HepG2 (cell line): Measurements from ENCODE around the gene MEIOB. TPM values are rescaled to one million over a fixed set of nuclear protein-coding genes. Genes with fewer than 3 reads are reported as not detected.

Experiments
- ATAC-seq: fragments of 200-7000 bp; cut with Tn5 transposase; 3 replicates; pipeline ENCODE4 v1.9.1; 2020; ENCODE audit warnings: mild to moderate bottlenecking, moderate library complexity
- BruUV-seq: library from RNA; stranded (reverse); fragments of 400-500 nt; replicated peaks from 2 replicates; lab custom pipeline; 2021; lab: Mats Ljungman, UMichigan
- CTCF ChIA-PET: fragments of 300-600 bp; formaldehyde crosslinking; extraction: SDS; loops from one replicate; lab custom pipeline; 2021; ENCODE audit warnings: low total read pairs, inconsistent platforms, low intra/inter-chr PET ratio; lab: Yijun Ruan, JAX
- POLR2A ChIA-PET: fragments of 350-600 bp; sonication (Branson Sonifier 250); formaldehyde crosslinking; loops from one replicate; lab custom pipeline; 2020; ENCODE audit warnings: antibody characterized with exemption, inconsistent platforms; lab: Yijun Ruan, JAX
- DNase-seq: peaks from one replicate; pipeline ENCODE4 v3.0.0-alpha.2; 2015; ENCODE audit warnings: low spot score
- FAIRE-seq: peaks from 3 replicates; lab custom pipeline; 2011; peaks lifted over from hg19 to GRCh38; lab: Jason Lieb, UNC
- H2AFZ ChIP-seq: one replicate; pipeline ENCODE4 v1.6.1; 2011; ENCODE audit warnings: low read length, inconsistent platforms
- H3K27ac ChIP-seq: fragments of 300-600 bp; 3 replicates; pipeline ENCODE4 v1.8.0; 2011; ENCODE audit warnings: mixed run types, mild to moderate bottlenecking, mixed read lengths, low read length, inconsistent platforms; ENCODE audit not compliant: insufficient read depth; ENCODE audit errors: extremely low read length
- H3K27me3 ChIP-seq, 2 experiments: fragments of 200-600 bp in 1 of 2; 2 replicates in 1 of 2; 3 replicates in 1 of 2; pipeline versions ENCODE4 v1.6.0 to v1.8.0; 2011; ENCODE audit warnings: low read length in 2 of 2, mild to moderate bottlenecking in 2 of 2, moderate library complexity in 2 of 2, inconsistent platforms in 1 of 2; ENCODE audit not compliant: insufficient read depth in 2 of 2, control insufficient read depth in 1 of 2
- H3K36me3 ChIP-seq, 2 experiments: fragments of 200-600 bp in 1 of 2; replicated peaks in 1 of 2; 2 replicates in 1 of 2; 3 replicates in 1 of 2; pipeline versions ENCODE4 v1.5.1 to v1.8.0; 2011; ENCODE audit warnings: low read length in 2 of 2, inconsistent platforms in 1 of 2; ENCODE audit not compliant: insufficient read depth in 2 of 2, control insufficient read depth in 1 of 2
- H3K4me1 ChIP-seq: 2 replicates; pipeline ENCODE4 v1.5.1; 2012; ENCODE audit warnings: low read length, inconsistent platforms; ENCODE audit not compliant: insufficient read depth
- H3K4me2 ChIP-seq: 2 replicates; pipeline ENCODE4 v1.6.0; 2011; ENCODE audit warnings: low read depth, low read length, inconsistent platforms
- H3K4me3 ChIP-seq, 3 experiments: fragments of 200-600 bp in 1 of 3; sonication (generic), shearing (Covaris generic) in 1 of 3; replicated peaks in 1 of 3; 2 replicates each; pipeline ENCODE4 v1.5.1; 2011 to 2016; ENCODE audit warnings: low read length in 3 of 3, inconsistent platforms in 2 of 3, low read depth in 2 of 3, mild to moderate bottlenecking in 2 of 3, control low read depth in 1 of 3, mixed read lengths in 1 of 3; ENCODE audit not compliant: insufficient read depth in 1 of 3
- H3K79me2 ChIP-seq: one replicate; pipeline ENCODE4 v1.6.1; 2011; ENCODE audit warnings: low read length, inconsistent platforms; ENCODE audit not compliant: insufficient read depth
- H3K9ac ChIP-seq: 2 replicates; pipeline ENCODE4 v1.6.0; 2011; ENCODE audit warnings: mild to moderate bottlenecking, low read depth, low read length, inconsistent platforms; ENCODE audit not compliant: insufficient read depth
- H3K9me3 ChIP-seq: 2 replicates; pipeline ENCODE4 v1.5.1; 2012; ENCODE audit warnings: mild to moderate bottlenecking, low read length
- H4K20me1 ChIP-seq: 2 replicates; pipeline ENCODE4 v1.6.0; 2011; ENCODE audit warnings: inconsistent platforms, mild to moderate bottlenecking, low read length, moderate library complexity; ENCODE audit not compliant: insufficient read depth
- ESRRA ChIP-seq: sonication (generic); formaldehyde crosslinking; IDR thresholded peaks from 2 replicates; pipeline ENCODE4 v1.5.1; 2020; ENCODE audit warnings: mild to moderate bottlenecking, low read depth, missing genetic modification reagents
- IRX3 ChIP-seq: sonication (generic); formaldehyde crosslinking; IDR thresholded peaks from 2 replicates; pipeline ENCODE4 v1.8.1; 2023; ENCODE audit warnings: mild to moderate bottlenecking, low read depth, missing genetic modification reagents, borderline replicate concordance
- MATR3 ChIP-seq: sonication (generic); formaldehyde crosslinking; IDR thresholded peaks from 2 replicates; pipeline ENCODE4 v1.4.0; 2020; ENCODE audit warnings: missing genetic modification reagents
- MAZ ChIP-seq, 2 experiments: sonication (generic) in 1 of 2; formaldehyde crosslinking in 1 of 2; IDR thresholded peaks; 2 replicates each; pipeline versions ENCODE4 v1.5.0 to v1.6.1; 2012 to 2020; ENCODE audit warnings: low read depth in 2 of 2, mild to moderate bottlenecking in 2 of 2, borderline replicate concordance in 1 of 2, improper control_type of control experiment in 1 of 2, low read length in 1 of 2, missing genetic modification reagents in 1 of 2, moderate library complexity in 1 of 2
- MEIS1 ChIP-seq: sonication (generic); formaldehyde crosslinking; IDR thresholded peaks from 2 replicates; pipeline ENCODE4 v1.9.0; 2021; ENCODE audit warnings: mild to moderate bottlenecking, missing genetic modification reagents, moderate library complexity, borderline replicate concordance
- PTBP1 ChIP-seq: fragments of 200-400 bp; formaldehyde crosslinking; IDR thresholded peaks from 2 replicates; pipeline ENCODE4 v1.6.1; 2018; ENCODE audit warnings: low read length, low read depth; ENCODE audit not compliant: poor library complexity, severe bottlenecking
- YY1 ChIP-seq: IDR thresholded peaks from 2 replicates; pipeline ENCODE4 v1.6.1; 2011; ENCODE audit warnings: low read length, low read depth, moderate library complexity, mild to moderate bottlenecking; ENCODE audit not compliant: insufficient read depth, insufficient replicate concordance
- ZBTB26 ChIP-seq: IDR thresholded peaks from 2 replicates; pipeline ENCODE4 v1.6.1; 2016; ENCODE audit warnings: missing compliant biosample characterization, missing genetic modification reagents, borderline replicate concordance
- ZNF652 ChIP-seq: IDR thresholded peaks from 2 replicates; pipeline ENCODE4 v1.6.1; 2016; ENCODE audit warnings: low read depth, borderline replicate concordance
- ZNF850 ChIP-seq: sonication (generic); formaldehyde crosslinking; conservative IDR thresholded peaks from 2 replicates; pipeline ENCODE4 v1.9.0; 2021; ENCODE audit warnings: mild to moderate bottlenecking, missing genetic modification reagents
- WGBS: methylation state at CpG from one replicate; pipeline ENCODE4 v1.1.6; 2017; ENCODE audit warnings: low lambda C conversion rate; 5-methylcytosine and 5-hydroxymethylcytosine counted together
- in situ Hi-C: cut with HindIII; loops from 2 replicates; pipeline ENCODE4 v1.10.0; 2017; ENCODE audit warnings: low pct_unique_long_range_greater_than_20kb; ENCODE audit not compliant: extremely low pct_ligation_motif_present
- intact Hi-C: fragments of 100-400 bp; cut with micrococcal nuclease; formaldehyde crosslinking; loops from one replicate; pipeline ENCODE4 v1.10.0; 2022; ENCODE audit not compliant: unreplicated experiment
- polyA plus RNA-seq, 8 experiments: library from polyadenylated mRNA; depleted of rRNA in 3 of 8; stranded (reverse) in 7 of 8; unstranded in 1 of 8; fragments of >200 nt; fragmentation: Illumina TruSeq in 4 of 8; extraction: Trizol in 4 of 8; gene quantifications; 2 replicates each; pipeline versions ENCODE4 v1.2.1 to v1.2.3, GENCODE V29; 2011 to 2016; ENCODE audit warnings: low read depth in 4 of 8, missing spikeins in 1 of 8, mixed read lengths in 1 of 8; ENCODE audit not compliant: insufficient read depth in 1 of 8
- total RNA-seq, 5 experiments: library from RNA; depleted of rRNA; stranded (reverse); fragments of >200 nt; fragmentation: Illumina TruSeq; extraction: Trizol; gene quantifications; 2 replicates each; pipeline ENCODE4 v1.2.3, GENCODE V29; 2016; ENCODE audit warnings: low read depth in 1 of 5
- TF ChIP-seq, protein P1 (sequence below), 2 experiments: IDR thresholded peaks; 2 replicates each; pipeline ENCODE4 v1.6.1; 2011 to 2012; ENCODE audit warnings: low read length in 2 of 2, borderline replicate concordance in 1 of 2, low read depth in 1 of 2, mild to moderate bottlenecking in 1 of 2, moderate library complexity in 1 of 2
- TF ChIP-seq, protein P2 (sequence below): sonication (generic); IDR thresholded peaks from 2 replicates; pipeline ENCODE4 v1.6.1; 2016; ENCODE audit warnings: low read depth, borderline replicate concordance
- TF ChIP-seq, protein P3 (sequence below): sonication (generic); formaldehyde crosslinking; IDR thresholded peaks from 2 replicates; pipeline ENCODE4 v1.5.0; 2020; ENCODE audit warnings: mild to moderate bottlenecking, missing genetic modification reagents, moderate library complexity

The MEIOB gene
- total and polyA plus RNA-seq, 2 of the 13 experiments (the other 11 are each of a cell fraction or from before 2014, with no cell fraction given) = 0.17 TPM; not detected in 1

- H3K36me3 ChIP-seq = 0 out of 5 replicates have a peak, but pooled peaks cover 0 to 4% of the 10 kb centered on the region in 2 experiments
- H3K79me2 ChIP-seq = no peaks in the 10 kb centered on the region
- peaks cover 25% of the 10 kb centered on the region for H3K4me1 ChIP-seq
- in situ Hi-C loops = no loop called here
- no peak within 1 kb of the TSS for H2AFZ ChIP-seq
- peak within 1 kb of the TSS; percentile 53 to 75 (median 59) for H3K4me3 ChIP-seq
- intact Hi-C loops = loop anchor here (1.0 kb wide), 1 partner anchor 19 kb away; no protein-coding TSS in a partner anchor
- peak within 1 kb of the TSS; percentile 73 for H3K9ac ChIP-seq
- peaks cover 14% of the 10 kb centered on the region for H3K9me3 ChIP-seq
- FAIRE-seq (no peak), DNase-seq (no peak), ATAC-seq (peak; percentile 45)
- POLR2A ChIA-PET = interaction anchor here (0.5 to 5.5 kb wide), 10 partner anchors 11 to 149 kb away, joined by 3 to 57 read pairs (median 4); partner anchors contain the start of genes EME2, FAHD1, HAGH and MRPS34
- H3K27ac ChIP-seq = peak within 1 kb of the TSS; percentile 65
- CTCF ChIA-PET = interaction anchor here (1.7 kb wide), 1 partner anchor 19 kb away, joined by 4 read pairs; no protein-coding TSS in a partner anchor
- peak within 1 kb of the TSS; percentile 92 for H3K4me2 ChIP-seq
- H4K20me1 ChIP-seq = no peaks in the 10 kb centered on the region
- WGBS = no CpG with 5 or more reads among the region's 28 CpGs
- H3K27me3 ChIP-seq = no peaks in the 10 kb centered on the region
- no TSS peak for BruUV-seq
- TF ChIP-seq MEIS1 = no peak
- TF ChIP-seq ZBTB26 (CRISPR knock-in tag) = no peak; the same call in 1 of the 2 replicates
- no peak for TF ChIP-seq IRX3 (CRISPR knock-in tag)
- TF ChIP-seq, protein P1, sequence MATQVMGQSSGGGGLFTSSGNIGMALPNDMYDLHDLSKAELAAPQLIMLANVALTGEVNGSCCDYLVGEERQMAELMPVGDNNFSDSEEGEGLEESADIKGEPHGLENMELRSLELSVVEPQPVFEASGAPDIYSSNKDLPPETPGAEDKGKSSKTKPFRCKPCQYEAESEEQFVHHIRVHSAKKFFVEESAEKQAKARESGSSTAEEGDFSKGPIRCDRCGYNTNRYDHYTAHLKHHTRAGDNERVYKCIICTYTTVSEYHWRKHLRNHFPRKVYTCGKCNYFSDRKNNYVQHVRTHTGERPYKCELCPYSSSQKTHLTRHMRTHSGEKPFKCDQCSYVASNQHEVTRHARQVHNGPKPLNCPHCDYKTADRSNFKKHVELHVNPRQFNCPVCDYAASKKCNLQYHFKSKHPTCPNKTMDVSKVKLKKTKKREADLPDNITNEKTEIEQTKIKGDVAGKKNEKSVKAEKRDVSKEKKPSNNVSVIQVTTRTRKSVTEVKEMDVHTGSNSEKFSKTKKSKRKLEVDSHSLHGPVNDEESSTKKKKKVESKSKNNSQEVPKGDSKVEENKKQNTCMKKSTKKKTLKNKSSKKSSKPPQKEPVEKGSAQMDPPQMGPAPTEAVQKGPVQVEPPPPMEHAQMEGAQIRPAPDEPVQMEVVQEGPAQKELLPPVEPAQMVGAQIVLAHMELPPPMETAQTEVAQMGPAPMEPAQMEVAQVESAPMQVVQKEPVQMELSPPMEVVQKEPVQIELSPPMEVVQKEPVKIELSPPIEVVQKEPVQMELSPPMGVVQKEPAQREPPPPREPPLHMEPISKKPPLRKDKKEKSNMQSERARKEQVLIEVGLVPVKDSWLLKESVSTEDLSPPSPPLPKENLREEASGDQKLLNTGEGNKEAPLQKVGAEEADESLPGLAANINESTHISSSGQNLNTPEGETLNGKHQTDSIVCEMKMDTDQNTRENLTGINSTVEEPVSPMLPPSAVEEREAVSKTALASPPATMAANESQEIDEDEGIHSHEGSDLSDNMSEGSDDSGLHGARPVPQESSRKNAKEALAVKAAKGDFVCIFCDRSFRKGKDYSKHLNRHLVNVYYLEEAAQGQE (IDR thresholded peaks at IDR 0.05; ENCODE audit: borderline replicate concordance in 1 of 2, low read depth in 1 of 2, low read length in 2 of 2) = no peak
- no peak for TF ChIP-seq MATR3
- TF ChIP-seq ZNF652 (CRISPR knock-in tag) = peak; percentile 93
- no peak for TF ChIP-seq PTBP1
- TF ChIP-seq, protein P2, sequence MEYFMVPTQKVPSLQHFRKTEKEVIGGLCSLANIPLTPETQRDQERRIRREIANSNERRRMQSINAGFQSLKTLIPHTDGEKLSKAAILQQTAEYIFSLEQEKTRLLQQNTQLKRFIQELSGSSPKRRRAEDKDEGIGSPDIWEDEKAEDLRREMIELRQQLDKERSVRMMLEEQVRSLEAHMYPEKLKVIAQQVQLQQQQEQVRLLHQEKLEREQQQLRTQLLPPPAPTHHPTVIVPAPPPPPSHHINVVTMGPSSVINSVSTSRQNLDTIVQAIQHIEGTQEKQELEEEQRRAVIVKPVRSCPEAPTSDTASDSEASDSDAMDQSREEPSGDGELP = peak; percentile 80; the same call in 1 of the 2 replicates
- TF ChIP-seq YY1 = no peak
- 0 out of 2 replicates have a peak, but pooled peaks have one; percentile 7 for TF ChIP-seq ESRRA (CRISPR knock-in tag)
- no peak for TF ChIP-seq MAZ (IDR thresholded peaks at IDR 0.05; ENCODE audit: borderline replicate concordance, low read depth, low read length)
- TF ChIP-seq MAZ (CRISPR knock-in tag; IDR thresholded peaks at IDR 0.05; ENCODE audit: low read depth) = no peak
- 0 out of 2 replicates have a peak, but pooled peaks have one; percentile 23 for TF ChIP-seq ZNF850 (CRISPR knock-in tag)
- TF ChIP-seq, protein P3, sequence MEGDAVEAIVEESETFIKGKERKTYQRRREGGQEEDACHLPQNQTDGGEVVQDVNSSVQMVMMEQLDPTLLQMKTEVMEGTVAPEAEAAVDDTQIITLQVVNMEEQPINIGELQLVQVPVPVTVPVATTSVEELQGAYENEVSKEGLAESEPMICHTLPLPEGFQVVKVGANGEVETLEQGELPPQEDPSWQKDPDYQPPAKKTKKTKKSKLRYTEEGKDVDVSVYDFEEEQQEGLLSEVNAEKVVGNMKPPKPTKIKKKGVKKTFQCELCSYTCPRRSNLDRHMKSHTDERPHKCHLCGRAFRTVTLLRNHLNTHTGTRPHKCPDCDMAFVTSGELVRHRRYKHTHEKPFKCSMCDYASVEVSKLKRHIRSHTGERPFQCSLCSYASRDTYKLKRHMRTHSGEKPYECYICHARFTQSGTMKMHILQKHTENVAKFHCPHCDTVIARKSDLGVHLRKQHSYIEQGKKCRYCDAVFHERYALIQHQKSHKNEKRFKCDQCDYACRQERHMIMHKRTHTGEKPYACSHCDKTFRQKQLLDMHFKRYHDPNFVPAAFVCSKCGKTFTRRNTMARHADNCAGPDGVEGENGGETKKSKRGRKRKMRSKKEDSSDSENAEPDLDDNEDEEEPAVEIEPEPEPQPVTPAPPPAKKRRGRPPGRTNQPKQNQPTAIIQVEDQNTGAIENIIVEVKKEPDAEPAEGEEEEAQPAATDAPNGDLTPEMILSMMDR (CRISPR knock-in tag) = peak; percentile 25; the same call in 1 of the 2 replicates
Observed at GRCh38 chr16:1793578-1794220, 78.3 kb downstream of the MEIOB start, which contains the start of gene IGFALS. Gene IGFALS, minus strand, starts transcription at chr16:1793705. Its CDS starts 53 bp downstream, at chr16:1793652.
